ENCODE measurements around the gene SYT3.

The SYT3 gene

DNA sequence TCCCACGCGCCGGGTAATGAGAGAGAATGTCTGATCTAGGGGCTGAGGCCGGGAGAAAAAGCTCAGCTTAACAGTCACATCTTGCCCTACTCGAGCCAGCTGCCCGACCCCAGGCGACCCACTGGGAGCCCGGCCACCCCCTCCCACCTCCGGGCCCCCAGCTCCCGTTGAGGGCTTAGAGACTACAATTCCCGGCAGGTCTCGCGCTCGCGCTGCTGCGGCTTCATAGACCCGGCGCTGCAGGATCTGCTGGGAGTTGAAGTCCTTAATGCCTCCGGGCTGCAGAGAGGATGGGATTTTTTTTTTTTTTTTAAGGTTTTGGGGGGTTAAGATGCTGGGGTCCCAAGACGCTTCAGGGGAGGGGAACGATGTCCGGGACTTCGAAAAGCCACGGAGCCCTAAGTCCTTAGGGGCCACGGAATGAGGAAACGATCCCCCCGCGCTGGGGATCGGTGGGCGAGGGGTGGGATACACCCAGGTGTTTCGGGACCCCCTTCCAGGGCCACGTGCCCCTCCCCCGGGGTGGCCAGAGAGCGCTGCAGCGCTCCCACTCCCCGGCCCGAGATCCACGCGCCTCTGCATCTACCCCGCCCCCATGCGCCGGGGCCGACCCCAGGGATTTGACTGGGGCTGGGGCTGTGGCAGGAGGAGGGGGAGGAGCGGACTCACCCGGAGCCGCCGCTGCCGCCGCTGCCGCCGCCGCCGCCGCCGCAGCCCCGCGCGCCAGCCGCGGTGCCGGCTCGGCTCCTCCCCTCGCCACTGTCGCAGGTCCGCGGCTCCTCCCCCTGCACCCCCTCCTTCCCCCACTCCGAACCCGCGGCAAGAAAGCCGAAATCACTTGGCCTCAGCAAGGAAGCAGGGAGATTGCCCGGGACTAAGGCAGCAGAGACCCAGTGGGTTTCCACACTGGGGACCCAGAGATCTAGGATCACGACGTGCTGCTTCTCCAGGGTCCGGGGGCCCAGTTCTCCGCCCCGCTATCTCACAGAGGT is at the start of gene SYT3:
TSS of gene SYT3 (minus strand) at position 761 of the 992 bp plus-strand sequence. CDS start 2,470 bp downstream, outside the sequence.
- DNase-seq: peak; percentile 88

GRCh38 chr19:50688766-50689165 is 49.1 kb upstream of the SYT3 start:
- no peak for DNase-seq

- no peak for DNase-seq
These were observed 46.8 kb upstream of the SYT3 start for GRCh38 chr19:50686310-50687032.

GRCh38 chr19:50679177-50680125 is 39.8 kb upstream of the SYT3 start:
- DNase-seq: peak; percentile 92

- no peak for DNase-seq
These were observed 38.6 kb upstream of the SYT3 start for GRCh38 chr19:50678323-50678722.

- DNase-seq: no peak
These were observed 38.0 kb upstream of the SYT3 start for GRCh38 chr19:50677636-50678035.

GRCh38 chr19:50676625-50677197 is 37.0 kb upstream of the SYT3 start:
- DNase-seq: no peak

GRCh38 chr19:50673118-50673517 is 33.4 kb upstream of the SYT3 start:
- DNase-seq: no peak

- no peak for DNase-seq
These were observed 30.4 kb upstream of the SYT3 start for GRCh38 chr19:50670102-50670380.

GRCh38 chr19:50669302-50670101 is 29.8 kb upstream of the SYT3 start:
- peak; percentile 60 for DNase-seq

DNA sequence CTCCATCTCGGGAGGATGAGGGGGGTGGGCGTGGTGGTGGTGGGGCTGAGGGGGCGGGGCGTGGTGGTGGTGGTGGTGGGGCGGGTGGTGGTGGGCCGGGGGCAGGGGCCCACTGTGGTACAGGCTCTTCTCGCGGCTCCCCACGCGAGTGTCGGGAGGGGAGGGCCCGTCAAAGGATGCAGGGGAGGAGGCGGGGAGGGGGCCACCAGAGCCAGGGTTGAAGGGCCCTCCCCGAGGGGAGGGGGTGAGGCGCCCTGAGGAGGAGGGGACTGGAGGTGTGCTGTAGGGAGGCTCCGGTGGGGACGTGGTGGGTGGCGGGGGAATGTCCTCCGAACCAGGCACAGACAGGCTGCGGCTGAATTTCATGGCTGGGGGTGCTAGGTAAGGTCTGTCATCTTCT is 29.2 kb upstream of the SYT3 start:
- DNase-seq: no peak

GRCh38 chr19:50668416-50668815 is 28.7 kb upstream of the SYT3 start:
- DNase-seq: no peak

- peak; percentile 32 for DNase-seq
These were observed 28.1 kb upstream of the SYT3 start for GRCh38 chr19:50667759-50668231.

GRCh38 chr19:50667177-50667758 is 27.6 kb upstream of the SYT3 start:
- DNase-seq: no peak

DNA sequence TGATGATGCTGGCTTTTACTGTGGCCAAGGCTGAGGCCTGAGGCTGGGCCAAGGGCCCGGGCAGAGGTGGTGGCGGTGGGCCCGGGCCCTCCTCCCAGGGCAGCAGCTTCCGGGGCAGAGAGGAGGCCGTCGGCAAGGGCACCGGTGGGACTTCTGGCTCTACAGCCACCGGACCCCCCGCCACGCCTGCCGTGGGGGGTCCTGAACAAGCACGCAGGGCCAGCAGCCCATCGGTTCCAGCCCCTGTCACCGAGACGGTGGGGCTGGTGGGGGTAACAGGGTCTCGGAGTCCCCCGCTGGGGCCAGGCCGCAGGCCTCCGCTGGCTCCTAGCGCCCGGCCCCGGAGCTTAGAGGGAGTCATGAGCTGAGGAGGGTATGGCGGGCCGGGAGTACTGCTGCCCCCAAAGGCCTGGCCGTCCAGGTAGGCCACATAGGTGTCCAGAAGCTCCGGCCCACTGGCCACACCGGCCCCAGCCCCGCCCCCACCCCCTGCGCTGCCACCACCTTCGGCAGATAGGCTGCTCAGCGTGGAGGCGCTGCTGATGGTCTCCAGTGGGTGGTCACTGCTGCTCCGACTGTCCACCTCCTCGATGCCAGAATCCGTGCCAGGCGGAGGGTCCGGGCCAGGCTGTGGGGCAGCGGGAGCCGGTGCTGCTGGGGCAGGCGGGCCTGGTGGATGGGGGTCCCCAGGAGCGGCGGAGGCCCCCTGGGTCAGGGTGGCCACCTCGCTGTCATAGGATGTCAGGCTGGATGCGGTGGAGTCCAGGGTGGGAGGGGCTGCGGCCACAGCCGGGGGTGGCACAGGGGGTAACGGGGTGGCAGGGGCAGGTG is 26.9 kb upstream of the SYT3 start:
- peak; percentile 37 for DNase-seq

GRCh38 chr19:50664204-50664603 is 24.5 kb upstream of the SYT3 start:
- no peak for DNase-seq

DNA sequence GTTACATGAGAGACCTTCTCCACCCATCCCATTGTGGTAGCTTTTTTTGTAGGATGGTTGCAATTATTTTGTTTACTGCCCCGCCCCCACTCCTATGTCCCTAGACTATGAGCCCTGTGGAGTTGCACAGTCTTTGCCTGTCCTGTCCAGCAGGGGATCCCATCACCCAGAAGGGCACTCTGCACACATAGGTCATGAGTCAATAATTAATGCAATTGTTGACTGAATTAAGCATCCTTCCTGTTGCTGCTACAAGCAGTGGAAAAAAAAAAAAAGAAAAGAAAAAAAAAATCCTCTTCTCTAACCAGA is 23.8 kb upstream of the SYT3 start:
- DNase-seq: no peak

- DNase-seq: no peak
These were observed 23.2 kb upstream of the SYT3 start for GRCh38 chr19:50662651-50663481.

Data from retina (tissue), 1 donor.